Panc1 (cell line): ENCODE measurements around the gene MAP7. TPM values are rescaled to one million over a fixed set of nuclear protein-coding genes. Genes with fewer than 3 reads are reported as not detected.

Source experiments
- ATAC-seq: fragments of 200-7000 bp; cut with Tn5 transposase; 2 replicates; pipeline ENCODE4 v1.9.1; 2020; ENCODE audit warnings: mild to moderate bottlenecking, moderate library complexity
- BruUV-seq: library from RNA; stranded (reverse); fragments of 400-500 nt; replicated peaks from 2 replicates; lab custom pipeline; 2021; lab: Mats Ljungman, UMichigan
- CTCF ChIA-PET: fragments of 300-600 bp; sonication (Branson Sonifier 250); formaldehyde crosslinking; loops from one replicate; lab custom pipeline; 2022; ENCODE audit warnings: antibody characterized with exemption; lab: Charles Lee
- POLR2A ChIA-PET: fragments of 300-600 bp; sonication (Branson Sonifier 250); formaldehyde crosslinking; loops from one replicate; lab custom pipeline; 2022; ENCODE audit warnings: antibody characterized with exemption; lab: Charles Lee
- DNase-seq: peaks from one replicate; pipeline ENCODE4 v3.0.0-alpha.2; 2010; ENCODE audit warnings: low read depth, low spot score
- H3K27ac ChIP-seq: 2 replicates; pipeline ENCODE4 v1.5.1; 2011; ENCODE audit warnings: mild to moderate bottlenecking, low read length, inconsistent platforms
- H3K27me3 ChIP-seq: fragments of 200-500 bp; sonication (Bioruptor generic); 2 replicates; pipeline ENCODE4 v1.6.0; 2014; ENCODE audit warnings: low read length, inconsistent platforms; ENCODE audit not compliant: control insufficient read depth, insufficient read depth
- H3K36me3 ChIP-seq: fragments of 200-500 bp; sonication (Bioruptor generic); 2 replicates; pipeline ENCODE4 v1.5.1; 2014; ENCODE audit warnings: inconsistent platforms, mild to moderate bottlenecking, low read length, moderate library complexity; ENCODE audit not compliant: control insufficient read depth, insufficient read depth
- H3K4me1 ChIP-seq: 2 replicates; pipeline ENCODE4 v1.5.1; 2011; ENCODE audit warnings: inconsistent platforms, mild to moderate bottlenecking, low read length, moderate library complexity; ENCODE audit not compliant: control insufficient read depth, insufficient read depth
- H3K4me3 ChIP-seq, 2 experiments: 2 replicates each; pipeline ENCODE4 v1.5.1; 2011 to 2012; ENCODE audit warnings: low read depth in 2 of 2, low read length in 2 of 2, mild to moderate bottlenecking in 2 of 2, inconsistent platforms in 1 of 2, moderate library complexity in 1 of 2
- H3K9me3 ChIP-seq: fragments of 200-500 bp; sonication (Bioruptor generic); 2 replicates; pipeline ENCODE4 v1.5.1; 2014; ENCODE audit warnings: low read depth, mild to moderate bottlenecking, inconsistent platforms, low read length, moderate library complexity; ENCODE audit not compliant: control insufficient read depth, insufficient read depth
- CTCF ChIP-seq: fragments of 450-650 bp; IDR thresholded peaks from 2 replicates; pipeline ENCODE4 v1.5.1; 2017; ENCODE audit warnings: mild to moderate bottlenecking
- POLR2AphosphoS5 ChIP-seq: IDR thresholded peaks from 2 replicates; pipeline ENCODE4 v1.6.1; 2012; ENCODE audit warnings: mild to moderate bottlenecking, low read depth, low read length, moderate library complexity
- REST ChIP-seq, 2 experiments: IDR thresholded peaks; 2 replicates each; pipeline ENCODE4 v1.6.1; 2011 to 2012; ENCODE audit warnings: low read depth in 2 of 2, control low read depth in 1 of 2, low read length in 1 of 2, mild to moderate bottlenecking in 1 of 2, moderate library complexity in 1 of 2; ENCODE audit not compliant: insufficient read depth in 1 of 2
- SIN3A ChIP-seq: IDR thresholded peaks from 2 replicates; pipeline ENCODE4 v1.6.1; 2012; ENCODE audit warnings: low read depth, mild to moderate bottlenecking, low read length, moderate library complexity, borderline replicate concordance; ENCODE audit not compliant: insufficient read depth
- TCF7L2 ChIP-seq: IDR thresholded peaks from 2 replicates; pipeline ENCODE4 v1.6.1; 2011; ENCODE audit warnings: mild to moderate bottlenecking, low read depth, low read length, inconsistent platforms
- in situ Hi-C: cut with HindIII; loops from 2 replicates; pipeline ENCODE4 v1.10.0; 2016; ENCODE audit warnings: low sequenced_read_pairs, low pct_unique_long_range_greater_than_20kb
- intact Hi-C: fragments of 100-400 bp; cut with micrococcal nuclease; formaldehyde crosslinking; loops from one replicate; pipeline ENCODE4 v1.10.0; 2022; ENCODE audit not compliant: unreplicated experiment
- total RNA-seq: library from RNA; stranded (reverse); gene quantifications from one replicate; pipeline ENCODE4 v1.2.1, GENCODE V29; 2021; ENCODE audit not compliant: unreplicated experiment

The MAP7 gene
- total RNA-seq, 1 experiment from 2014 or later, result 1.8 TPM

- TF ChIP-seq REST (IDR thresholded peaks at IDR 0.05; ENCODE audit: insufficient read depth in 1 of 2, low read depth in 2 of 2, low read length in 1 of 2) (no peak), POLR2AphosphoS5 (no peak), CTCF (no peak), TCF7L2 (no peak), SIN3A (no peak)
- H3K27ac ChIP-seq, result no peak overlapping the region
- in situ Hi-C loops, result no loop called here
- BruUV-seq, result no TSS peak
- ChIA-PET CTCF (interaction anchor here (1.3 kb wide), 1 partner anchor 12 kb away, joined by 4 read pairs; no protein-coding TSS in a partner anchor), POLR2A (no interaction called here)
- no peaks in the 10 kb centered on the region for H3K36me3 ChIP-seq
- intact Hi-C loops, result loop anchor here (5.0 kb wide), 1 partner anchor 209 kb away; the partner anchor contains the start of gene MAP7
- ATAC-seq (no peak), DNase-seq (no peak)
- no peak overlapping the region for H3K4me3 ChIP-seq
- H3K9me3 ChIP-seq, result no peaks in the 10 kb centered on the region
- no peaks in the 10 kb centered on the region for H3K4me1 ChIP-seq
- H3K27me3 ChIP-seq, result no peaks in the 10 kb centered on the region
Measured at GRCh38 chr6:136343700-136344099, 206.5 kb downstream of the MAP7 start.

GRCh38 chr6:136343275-136343674 lies 206.9 kb downstream of the MAP7 start:
- H3K27ac ChIP-seq, result no peak overlapping the region
- H3K27me3 ChIP-seq, result no peaks in the 10 kb centered on the region
- BruUV-seq, result no TSS peak
- no peaks in the 10 kb centered on the region for H3K4me1 ChIP-seq
- no peak for DNase-seq
- ChIA-PET CTCF (interaction anchor here (1.3 kb wide), 1 partner anchor 12 kb away, joined by 4 read pairs; no protein-coding TSS in a partner anchor), POLR2A (no interaction called here)
- in situ Hi-C loops (no loop called here), intact Hi-C loops (loop anchor here (5.0 kb wide), 1 partner anchor 209 kb away; the partner anchor contains the start of gene MAP7)
- no peak for TF ChIP-seq TCF7L2
- no peak for TF ChIP-seq POLR2AphosphoS5
- TF ChIP-seq SIN3A, result no peak
- TF ChIP-seq CTCF, result no peak
- no peak for TF ChIP-seq REST (IDR thresholded peaks at IDR 0.05; ENCODE audit: insufficient read depth in 1 of 2, low read depth in 2 of 2, low read length in 1 of 2)
- H3K36me3 ChIP-seq, result no peaks in the 10 kb centered on the region
- H3K4me3 ChIP-seq, result no peak overlapping the region
- no peak for ATAC-seq
- no peaks in the 10 kb centered on the region for H3K9me3 ChIP-seq
